Esophagus mucosa (tissue), 1 donor: ENCODE measurements around the gene MUC12. TPM values are rescaled to one million over a fixed set of nuclear protein-coding genes. Genes with fewer than 3 reads are reported as not detected.
A peak's percentile ranks its signal among the peaks of the same experiment; 100 is the strongest.
"Not testable (repeated sequence)": the region's sequence is repeated elsewhere in the genome, so short reads cannot be mapped to it uniquely, and the experiment has no call there.

ENCODE experiments used
- ATAC-seq: fragments of 200-7000 bp; cut with Tn5 transposase; one replicate; pipeline ENCODE4 v1.9.1; 2020
- total RNA-seq: library from RNA; stranded (reverse); gene quantifications from one replicate; pipeline ENCODE4 v1.2.4, GENCODE V29; 2023
- donor health status: DM: yes; HTN: yes; CAD: no.

The MUC12 gene
- total RNA-seq, 1 donor from 2014 or later = 0.16 TPM

GRCh38 chr7:100985033-100985797 is 15.8 kb downstream of the MUC12 start:
- ATAC-seq = not testable (repeated sequence)

GRCh38 chr7:100991631-100992030 is 22.3 kb downstream of the MUC12 start:
- ATAC-seq = no peak

- ATAC-seq = not testable (repeated sequence)
These were observed 22.9 kb downstream of the MUC12 start for GRCh38 chr7:100992280-100992679.

GRCh38 chr7:100994671-100995070 is 25.3 kb downstream of the MUC12 start:
- not testable (repeated sequence) for ATAC-seq

- not testable (repeated sequence) for ATAC-seq
These were observed 29.2 kb downstream of the MUC12 start for GRCh38 chr7:100998530-100998929.

- ATAC-seq = peak; percentile 52
These were observed 30.0 kb downstream of the MUC12 start for GRCh38 chr7:100999334-100999733.

- peak; percentile 36 for ATAC-seq
These were observed 30.7 kb downstream of the MUC12 start for GRCh38 chr7:101000025-101000424.

- not testable (repeated sequence) for ATAC-seq
These were observed 33.0 kb downstream of the MUC12 start for GRCh38 chr7:101002333-101002732.

GRCh38 chr7:101007361-101007760 is 38.0 kb downstream of the MUC12 start:
- not testable (repeated sequence) for ATAC-seq

GRCh38 chr7:101009629-101010028 is 40.3 kb downstream of the MUC12 start:
- ATAC-seq = no peak

GRCh38 chr7:101012931-101013330 is 43.6 kb downstream of the MUC12 start:
- ATAC-seq = no peak

GRCh38 chr7:101015626-101016025 is 46.3 kb downstream of the MUC12 start:
- ATAC-seq = no peak

GRCh38 chr7:101017064-101017777 is 47.9 kb downstream of the MUC12 start:
- peak; percentile 73 for ATAC-seq

GRCh38 chr7:101018271-101019167 is 49.2 kb downstream of the MUC12 start:
- no peak for ATAC-seq

- no peak for ATAC-seq
These were observed 51.1 kb downstream of the MUC12 start for GRCh38 chr7:101020444-101020843.

- ATAC-seq = no peak
These were observed 52.3 kb downstream of the MUC12 start for GRCh38 chr7:101021703-101022102.

GRCh38 chr7:101023839-101024238 is 54.5 kb downstream of the MUC12 start:
- no peak for ATAC-seq

GRCh38 chr7:101031082-101031481 is 61.7 kb downstream of the MUC12 start:
- ATAC-seq = no peak

GRCh38 chr7:101035941-101036340 is 66.6 kb downstream of the MUC12 start:
- no peak for ATAC-seq

- not testable (repeated sequence) for ATAC-seq
These were observed 71.9 kb downstream of the MUC12 start for GRCh38 chr7:101041283-101041682.

- ATAC-seq = no peak
These were observed 89.0 kb downstream of the MUC12 start for GRCh38 chr7:101058355-101058754.

- ATAC-seq = no peak
These were observed 90.2 kb downstream of the MUC12 start for GRCh38 chr7:101059620-101059942.

- ATAC-seq = no peak
These were observed 91.6 kb downstream of the MUC12 start for GRCh38 chr7:101060992-101061391.
